Jurkat, Clone E6-1 (cell line): ENCODE results near the gene TTLL3.

ENCODE experiments used
- DNase-seq: peaks from one replicate; pipeline ENCODE4 v3.0.0-alpha.2; 2011; ENCODE audit warnings: low read depth, low spot score
- H3K4me3 ChIP-seq: 2 replicates; pipeline ENCODE4 v1.5.1; 2011; ENCODE audit warnings: mild to moderate bottlenecking, low read length, control low read depth, moderate library complexity

Gene TTLL3

GRCh38 chr3:9879830-9880549 lies 69.9 kb downstream of the TTLL3 start, which contains the start of gene CIDEC:
Gene CIDEC (minus strand): TSS chr3:9880253. CDS start chr3:9878486, 1,767 bp downstream.
- DNase-seq, result no peak
- H3K4me3 ChIP-seq, result no peak within 1 kb of the TSS

DNA sequence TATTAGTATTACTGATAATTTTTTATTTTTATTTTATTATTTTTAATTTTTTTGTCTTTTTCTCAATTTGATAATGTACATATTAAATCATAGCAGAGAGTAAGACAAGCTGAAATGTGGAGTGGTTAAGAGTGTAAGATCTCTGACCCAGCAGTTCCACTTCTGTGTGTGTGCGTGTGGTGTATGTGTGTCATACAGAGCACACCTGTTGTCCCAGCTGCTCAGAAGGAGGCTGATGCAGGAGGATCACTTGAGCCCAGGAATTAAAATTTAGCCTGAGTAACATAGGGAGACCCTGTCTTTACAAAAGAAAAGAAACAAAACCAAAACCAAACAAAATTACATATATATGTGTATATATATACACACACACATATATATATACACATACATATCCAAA lies 71.4 kb downstream of the TTLL3 start:
- no peak overlapping the region for H3K4me3 ChIP-seq
- no peak for DNase-seq

GRCh38 chr3:9883706-9884554 lies 73.9 kb downstream of the TTLL3 start:
- no peak overlapping the region for H3K4me3 ChIP-seq
- no peak for DNase-seq

DNA sequence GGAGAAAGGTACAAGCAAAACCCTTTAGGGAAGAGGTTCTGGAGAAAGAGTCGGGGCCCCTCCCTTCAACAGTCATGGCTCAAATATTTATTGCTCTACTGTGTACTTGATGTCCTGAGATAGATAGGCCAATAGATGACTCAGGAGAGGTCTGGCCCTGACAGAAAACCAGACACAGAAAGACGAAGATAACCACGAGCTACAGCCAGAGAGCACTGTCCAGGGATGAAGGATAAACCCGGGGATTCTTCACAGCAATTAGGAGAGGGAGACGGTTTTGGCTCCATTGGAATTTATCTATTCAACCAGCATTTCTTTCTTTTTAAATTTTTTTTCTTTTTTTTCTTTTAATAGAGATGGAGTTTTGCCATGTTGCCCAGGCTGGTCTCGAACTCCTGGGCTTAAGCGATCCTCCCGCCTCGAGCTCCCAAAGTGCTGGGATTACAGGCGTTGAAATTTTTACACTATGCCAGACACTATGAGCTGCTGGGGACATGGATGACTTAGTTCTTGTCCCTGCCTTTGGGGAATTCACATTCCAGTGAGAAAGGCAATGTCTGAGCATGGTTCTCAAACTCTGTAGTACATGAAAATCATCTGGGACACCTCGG lies 74.6 kb downstream of the TTLL3 start:
- no peak overlapping the region for H3K4me3 ChIP-seq
- DNase-seq, result no peak
